Measurements from ENCODE around the gene KIF18A. TPM values are rescaled to one million over a fixed set of nuclear protein-coding genes. Genes with fewer than 3 reads are reported as not detected.

KIF18A gene
- total and polyA plus RNA-seq, 7 donors: under 0.01 to 2.7 (median 0.49) TPM

DNA sequence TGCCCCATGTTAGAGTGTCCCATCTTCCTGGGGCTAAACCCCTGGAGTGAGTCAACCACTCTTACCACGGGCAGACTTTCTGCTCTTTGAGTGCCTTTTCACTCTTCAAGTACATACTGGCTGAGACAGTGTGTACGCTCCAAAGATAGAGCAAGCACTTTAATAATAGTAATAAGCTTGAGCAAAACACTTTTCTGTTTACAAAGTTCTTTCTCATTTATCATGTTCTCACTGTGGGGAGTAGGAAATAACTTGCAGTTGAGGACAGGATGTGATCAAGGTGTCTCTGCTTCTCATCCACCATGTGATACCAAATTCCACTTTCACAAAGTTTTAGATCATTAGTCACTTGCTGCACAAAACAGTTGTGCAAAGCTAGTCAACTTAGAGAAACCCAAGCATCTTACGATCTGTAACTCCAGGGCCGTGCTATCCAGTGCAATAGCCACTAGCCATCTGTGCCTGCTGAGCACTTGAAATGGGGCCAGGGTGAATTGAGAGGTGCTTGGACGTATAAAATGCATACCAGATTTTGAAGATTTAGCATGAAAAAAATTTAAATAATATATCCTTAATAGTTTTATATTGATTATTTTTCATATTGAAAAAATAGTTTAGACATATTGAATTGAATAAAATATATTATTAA is 135.3 kb downstream of the KIF18A start:
- no peak for TF ChIP-seq POLR2AphosphoS5 (IDR thresholded peaks at IDR 0.05)
- TF ChIP-seq EP300 (IDR thresholded peaks at IDR 0.05): no peak
- no peak for TF ChIP-seq POLR2A (IDR thresholded peaks at IDR 0.05)
- TF ChIP-seq, protein P1, sequence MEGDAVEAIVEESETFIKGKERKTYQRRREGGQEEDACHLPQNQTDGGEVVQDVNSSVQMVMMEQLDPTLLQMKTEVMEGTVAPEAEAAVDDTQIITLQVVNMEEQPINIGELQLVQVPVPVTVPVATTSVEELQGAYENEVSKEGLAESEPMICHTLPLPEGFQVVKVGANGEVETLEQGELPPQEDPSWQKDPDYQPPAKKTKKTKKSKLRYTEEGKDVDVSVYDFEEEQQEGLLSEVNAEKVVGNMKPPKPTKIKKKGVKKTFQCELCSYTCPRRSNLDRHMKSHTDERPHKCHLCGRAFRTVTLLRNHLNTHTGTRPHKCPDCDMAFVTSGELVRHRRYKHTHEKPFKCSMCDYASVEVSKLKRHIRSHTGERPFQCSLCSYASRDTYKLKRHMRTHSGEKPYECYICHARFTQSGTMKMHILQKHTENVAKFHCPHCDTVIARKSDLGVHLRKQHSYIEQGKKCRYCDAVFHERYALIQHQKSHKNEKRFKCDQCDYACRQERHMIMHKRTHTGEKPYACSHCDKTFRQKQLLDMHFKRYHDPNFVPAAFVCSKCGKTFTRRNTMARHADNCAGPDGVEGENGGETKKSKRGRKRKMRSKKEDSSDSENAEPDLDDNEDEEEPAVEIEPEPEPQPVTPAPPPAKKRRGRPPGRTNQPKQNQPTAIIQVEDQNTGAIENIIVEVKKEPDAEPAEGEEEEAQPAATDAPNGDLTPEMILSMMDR (IDR thresholded peaks at IDR 0.05): no peak
- Histone ChIP-seq H3K9me3 (no peaks in the 10 kb centered on the region), H3K4me3 (no peak overlapping the region), H3K27me3 (no peaks in the 10 kb centered on the region), H3K27ac (no peak overlapping the region), H3K36me3 (no peaks in the 10 kb centered on the region), H3K4me1 (no peaks in the 10 kb centered on the region)
- 88 to 89% methylated on average over 5 of the region's 5 CpGs for WGBS, 2 donors
- intact Hi-C loops (cut with DNase I): no loop called here
- DNase-seq: no peak

DNA sequence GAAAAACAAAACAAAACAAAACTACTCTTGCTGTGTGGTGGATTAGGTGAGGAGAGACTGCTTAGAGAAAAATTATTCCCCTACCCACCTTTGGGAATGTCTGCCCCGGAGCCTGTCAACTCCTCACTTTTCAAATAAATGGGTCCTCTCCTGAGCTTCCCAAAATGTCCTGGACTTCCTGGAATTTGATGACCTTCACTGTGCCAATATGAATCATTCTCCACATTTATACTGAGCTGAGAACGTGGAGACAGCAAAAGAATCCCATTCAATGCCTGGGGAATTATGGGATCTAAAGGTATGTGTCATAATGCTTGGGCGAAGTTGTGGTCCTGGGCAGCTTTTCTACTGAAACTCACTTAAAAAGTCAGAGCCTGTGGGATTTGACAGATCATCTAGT is 136.8 kb downstream of the KIF18A start:
- Histone ChIP-seq H3K9me3 (no peaks in the 10 kb centered on the region), H3K27me3 (no peaks in the 10 kb centered on the region), H3K4me1 (no peaks in the 10 kb centered on the region), H3K27ac (no peak overlapping the region), H3K36me3 (no peaks in the 10 kb centered on the region), H3K4me3 (no peak overlapping the region)
- no peak for TF ChIP-seq POLR2AphosphoS5 (IDR thresholded peaks at IDR 0.05)
- no peak for TF ChIP-seq POLR2A (IDR thresholded peaks at IDR 0.05)
- TF ChIP-seq, protein P1 (IDR thresholded peaks at IDR 0.05): no peak
- TF ChIP-seq EP300 (IDR thresholded peaks at IDR 0.05): no peak
- DNase-seq: no peak
- WGBS, 2 donors: 85 to 90% methylated on average over 3 of the region's 3 CpGs
- intact Hi-C loops (cut with DNase I): no loop called here

Small RNA genes within 50 kb of the gene (small RNA-seq; reads per million reads assigned to genes)
- gene AC023206.1 (0 reads per million in 3 donors), gene MIR610 (0 reads per million in 3 donors)

Other genes starting within 250 kb of the KIF18A start
- gene METTL15, start 232 bp upstream of the KIF18A start, total RNA-seq: 10 to 100 TPM in 2 of 4 donors, 1 to 10 TPM in 2; 7.5 to 15.0 (median 12.1) TPM
- gene METTL15, start 232 bp upstream of the KIF18A start, polyA plus RNA-seq: 1 to 10 TPM; 5.4 to 8.1 (median 7.8) TPM

Measured in sigmoid colon (tissue), 7 donors.